ENCODE results near the gene EIF4EBP3.

Gene EIF4EBP3

GRCh38 chr5:140569197-140569596, 21.7 kb downstream of the EIF4EBP3 start:
- TF ChIP-seq POLR2AphosphoS5 (IDR thresholded peaks at IDR 0.05; ENCODE audit: low read depth, low read length) (no peak), FOXP2 (optimal IDR thresholded peaks at IDR 0.05; ENCODE audit: borderline replicate concordance, extremely low read depth, extremely low read length, insufficient read depth) (no peak), SIN3A (IDR thresholded peaks at IDR 0.05; ENCODE audit: borderline replicate concordance, insufficient read depth, low read length) (no peak), REST (IDR thresholded peaks at IDR 0.05; ENCODE audit: insufficient read depth in 1 of 2, low read depth in 2 of 2, low read length in 2 of 2) (no peak), TAF1 (IDR thresholded peaks at IDR 0.05; ENCODE audit: borderline replicate concordance, insufficient read depth, low read length) (no peak)

DNA sequence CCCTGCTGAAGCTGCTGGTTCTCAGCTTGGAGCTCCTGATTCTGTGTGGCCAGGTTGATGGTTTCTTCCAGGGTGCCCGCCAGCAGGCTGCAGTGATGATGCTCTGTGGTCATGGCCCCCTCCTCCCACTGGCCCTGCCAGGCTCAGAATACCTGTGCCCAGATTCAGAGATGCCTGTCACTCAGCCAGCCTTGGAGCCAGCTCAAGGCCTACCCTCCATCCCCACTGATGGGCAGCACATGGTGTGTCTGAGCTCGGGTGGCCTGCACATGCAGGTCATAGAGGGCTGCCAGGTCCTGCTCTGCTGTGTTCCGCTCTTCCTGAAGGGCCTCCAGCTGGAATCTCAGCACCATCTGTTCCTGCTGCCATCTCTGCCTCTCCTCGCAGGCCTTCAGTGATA, 22.6 kb downstream of the EIF4EBP3 start:
- no peak for TF ChIP-seq POLR2AphosphoS5 (IDR thresholded peaks at IDR 0.05; ENCODE audit: low read depth, low read length)
- TF ChIP-seq TAF1 (IDR thresholded peaks at IDR 0.05; ENCODE audit: borderline replicate concordance, insufficient read depth, low read length) = no peak
- TF ChIP-seq FOXP2 (optimal IDR thresholded peaks at IDR 0.05; ENCODE audit: borderline replicate concordance, extremely low read depth, extremely low read length, insufficient read depth) = no peak
- TF ChIP-seq REST (IDR thresholded peaks at IDR 0.05; ENCODE audit: insufficient read depth in 1 of 2, low read depth in 2 of 2, low read length in 2 of 2) = no peak
- no peak for TF ChIP-seq SIN3A (IDR thresholded peaks at IDR 0.05; ENCODE audit: borderline replicate concordance, insufficient read depth, low read length)

DNA sequence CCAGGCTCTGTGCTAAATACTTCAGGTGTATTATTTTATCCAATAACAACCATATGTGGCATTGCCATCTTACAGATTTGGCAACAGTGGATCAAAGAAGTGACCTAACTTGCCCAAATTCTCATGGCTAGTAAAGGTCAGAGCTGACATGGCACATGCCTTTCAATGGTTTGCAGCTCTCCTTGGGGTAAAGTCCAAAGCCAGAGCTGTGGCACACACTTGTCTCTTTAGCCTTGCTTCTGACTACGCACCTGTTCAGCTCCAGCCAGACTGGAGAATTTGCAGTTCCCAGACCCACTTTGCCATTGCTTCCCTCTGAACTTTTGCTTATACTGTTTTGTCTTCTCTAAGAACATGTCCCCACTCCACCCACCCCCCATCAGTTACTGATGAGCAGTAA, 23.0 kb downstream of the EIF4EBP3 start:
- TF ChIP-seq TAF1 (IDR thresholded peaks at IDR 0.05; ENCODE audit: borderline replicate concordance, insufficient read depth, low read length) (no peak), FOXP2 (optimal IDR thresholded peaks at IDR 0.05; ENCODE audit: borderline replicate concordance, extremely low read depth, extremely low read length, insufficient read depth) (no peak), POLR2AphosphoS5 (IDR thresholded peaks at IDR 0.05; ENCODE audit: low read depth, low read length) (no peak)

- TF ChIP-seq TAF1 (IDR thresholded peaks at IDR 0.05; ENCODE audit: borderline replicate concordance, insufficient read depth, low read length) = no peak
Measured at GRCh38 chr5:140571105-140571504, 23.6 kb downstream of the EIF4EBP3 start.

GRCh38 chr5:140573683-140574082, 26.2 kb downstream of the EIF4EBP3 start:
- TF ChIP-seq TAF1 (IDR thresholded peaks at IDR 0.05; ENCODE audit: borderline replicate concordance, insufficient read depth, low read length) (no peak), POLR2AphosphoS5 (IDR thresholded peaks at IDR 0.05; ENCODE audit: low read depth, low read length) (no peak), REST (IDR thresholded peaks at IDR 0.05; ENCODE audit: insufficient read depth in 1 of 2, low read depth in 2 of 2, low read length in 2 of 2) (no peak), FOXP2 (optimal IDR thresholded peaks at IDR 0.05; ENCODE audit: borderline replicate concordance, extremely low read depth, extremely low read length, insufficient read depth) (no peak), SIN3A (IDR thresholded peaks at IDR 0.05; ENCODE audit: borderline replicate concordance, insufficient read depth, low read length) (no peak)

- TF ChIP-seq REST (IDR thresholded peaks at IDR 0.05; ENCODE audit: insufficient read depth in 1 of 2, low read depth in 2 of 2, low read length in 2 of 2) (no peak), TAF1 (IDR thresholded peaks at IDR 0.05; ENCODE audit: borderline replicate concordance, insufficient read depth, low read length) (no peak), FOXP2 (optimal IDR thresholded peaks at IDR 0.05; ENCODE audit: borderline replicate concordance, extremely low read depth, extremely low read length, insufficient read depth) (no peak), POLR2AphosphoS5 (IDR thresholded peaks at IDR 0.05; ENCODE audit: low read depth, low read length) (no peak), SIN3A (IDR thresholded peaks at IDR 0.05; ENCODE audit: borderline replicate concordance, insufficient read depth, low read length) (no peak)
Measured at GRCh38 chr5:140574165-140574564, 26.7 kb downstream of the EIF4EBP3 start.

Data from PFSK-1 (cell line).